ENCODE measurements around the gene PDE7B.

The PDE7B gene

GRCh38 chr6:136066005-136066404, 214.5 kb downstream of the PDE7B start:
- Histone ChIP-seq H3K27ac (no peak overlapping the region), H3K27me3 (replicated peaks) (no peaks in the 10 kb centered on the region), H3K4me3 (ENCODE audit: low read depth, low read length) (no peak overlapping the region), H3K36me3 (replicated peaks) (no peaks in the 10 kb centered on the region)
- TF ChIP-seq CTCF (IDR thresholded peaks at IDR 0.05; ENCODE audit: low read depth, low read length, missing control alignments) = no peak
- in situ Hi-C loops (cut with HindIII; ENCODE audit: low pct_ligation_motif_present, low sequenced_read_pairs) = no loop called here
- no peak for DNase-seq

- Histone ChIP-seq H3K4me3 (ENCODE audit: low read depth, low read length) (no peak overlapping the region), H3K27ac (no peak overlapping the region), H3K36me3 (replicated peaks) (no peaks in the 10 kb centered on the region), H3K27me3 (replicated peaks) (no peaks in the 10 kb centered on the region)
- DNase-seq = no peak
- no peak for TF ChIP-seq CTCF (IDR thresholded peaks at IDR 0.05; ENCODE audit: low read depth, low read length, missing control alignments)
- in situ Hi-C loops (cut with HindIII; ENCODE audit: low pct_ligation_motif_present, low sequenced_read_pairs) = no loop called here
These were observed 216.3 kb downstream of the PDE7B start for GRCh38 chr6:136067731-136068341.

GRCh38 chr6:136069119-136069518, 217.6 kb downstream of the PDE7B start:
- Histone ChIP-seq H3K27ac (peak overlapping the region; percentile 52), H3K27me3 (replicated peaks) (no peaks in the 10 kb centered on the region), H3K36me3 (replicated peaks) (no peaks in the 10 kb centered on the region), H3K4me3 (ENCODE audit: low read depth, low read length) (no peak overlapping the region)
- DNase-seq = peak; percentile 53
- in situ Hi-C loops (cut with HindIII; ENCODE audit: low pct_ligation_motif_present, low sequenced_read_pairs) = no loop called here
- TF ChIP-seq CTCF (IDR thresholded peaks at IDR 0.05; ENCODE audit: low read depth, low read length, missing control alignments) = no peak

- H3K27ac ChIP-seq = no peak overlapping the region
- no peaks in the 10 kb centered on the region for H3K36me3 ChIP-seq (replicated peaks)
- in situ Hi-C loops (cut with HindIII; ENCODE audit: low pct_ligation_motif_present, low sequenced_read_pairs) = no loop called here
- H3K27me3 ChIP-seq (replicated peaks) = no peaks in the 10 kb centered on the region
- no peak overlapping the region for H3K4me3 ChIP-seq (ENCODE audit: low read depth, low read length)
- no peak for DNase-seq
- no peak for TF ChIP-seq CTCF (IDR thresholded peaks at IDR 0.05; ENCODE audit: low read depth, low read length, missing control alignments)
These were observed 219.3 kb downstream of the PDE7B start for GRCh38 chr6:136070815-136071214.

- Histone ChIP-seq H3K27me3 (replicated peaks) (no peaks in the 10 kb centered on the region), H3K4me3 (ENCODE audit: low read depth, low read length) (no peak overlapping the region), H3K36me3 (replicated peaks) (no peaks in the 10 kb centered on the region), H3K27ac (no peak overlapping the region)
- no peak for TF ChIP-seq CTCF (IDR thresholded peaks at IDR 0.05; ENCODE audit: low read depth, low read length, missing control alignments)
- no peak for DNase-seq
- in situ Hi-C loops (cut with HindIII; ENCODE audit: low pct_ligation_motif_present, low sequenced_read_pairs) = no loop called here
These were observed 221.2 kb downstream of the PDE7B start for GRCh38 chr6:136072691-136073090.

- no peak for TF ChIP-seq CTCF (IDR thresholded peaks at IDR 0.05; ENCODE audit: low read depth, low read length, missing control alignments)
- Histone ChIP-seq H3K27ac (no peak overlapping the region), H3K27me3 (replicated peaks) (no peaks in the 10 kb centered on the region), H3K4me3 (ENCODE audit: low read depth, low read length) (no peak overlapping the region), H3K36me3 (replicated peaks) (no peaks in the 10 kb centered on the region)
- in situ Hi-C loops (cut with HindIII; ENCODE audit: low pct_ligation_motif_present, low sequenced_read_pairs) = no loop called here
- DNase-seq = no peak
These were observed 221.7 kb downstream of the PDE7B start for GRCh38 chr6:136073216-136073615.

All from brain microvascular endothelial cell (primary cell).